ENCODE measurements around the gene JUN.

Gene JUN

DNA sequence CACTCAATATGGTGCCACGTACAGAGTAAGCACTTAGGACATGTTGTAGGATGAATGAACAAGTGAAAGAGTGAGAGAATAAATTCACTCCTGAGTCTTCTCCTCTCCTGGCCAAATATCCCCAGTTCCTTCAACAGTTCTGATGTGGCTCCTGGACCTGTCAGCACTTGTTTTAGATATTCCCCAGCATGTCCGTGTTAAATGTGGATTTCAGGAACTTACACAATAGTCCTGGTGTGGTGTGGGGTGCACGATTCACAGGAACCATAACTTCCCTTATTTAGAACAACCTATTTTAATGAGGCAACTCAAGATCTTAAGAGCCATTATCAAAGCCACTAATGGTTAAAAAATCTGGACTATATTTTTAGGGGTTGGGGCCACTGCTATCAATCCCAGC is 45.0 kb downstream of the JUN start:
- Mint-ChIP-seq H3K4me1 (peaks cover 18% of the 10 kb centered on the region), H3K4me3 (no peak overlapping the region), H3K36me3 (ENCODE audit: low read depth) (no peaks in the 10 kb centered on the region), H3K27ac (no peak overlapping the region), H3K27me3 (ENCODE audit: low read depth) (peaks cover 8% of the 10 kb centered on the region), H3K9me3 (no peaks in the 10 kb centered on the region)
- TF ChIP-seq, protein P1, sequence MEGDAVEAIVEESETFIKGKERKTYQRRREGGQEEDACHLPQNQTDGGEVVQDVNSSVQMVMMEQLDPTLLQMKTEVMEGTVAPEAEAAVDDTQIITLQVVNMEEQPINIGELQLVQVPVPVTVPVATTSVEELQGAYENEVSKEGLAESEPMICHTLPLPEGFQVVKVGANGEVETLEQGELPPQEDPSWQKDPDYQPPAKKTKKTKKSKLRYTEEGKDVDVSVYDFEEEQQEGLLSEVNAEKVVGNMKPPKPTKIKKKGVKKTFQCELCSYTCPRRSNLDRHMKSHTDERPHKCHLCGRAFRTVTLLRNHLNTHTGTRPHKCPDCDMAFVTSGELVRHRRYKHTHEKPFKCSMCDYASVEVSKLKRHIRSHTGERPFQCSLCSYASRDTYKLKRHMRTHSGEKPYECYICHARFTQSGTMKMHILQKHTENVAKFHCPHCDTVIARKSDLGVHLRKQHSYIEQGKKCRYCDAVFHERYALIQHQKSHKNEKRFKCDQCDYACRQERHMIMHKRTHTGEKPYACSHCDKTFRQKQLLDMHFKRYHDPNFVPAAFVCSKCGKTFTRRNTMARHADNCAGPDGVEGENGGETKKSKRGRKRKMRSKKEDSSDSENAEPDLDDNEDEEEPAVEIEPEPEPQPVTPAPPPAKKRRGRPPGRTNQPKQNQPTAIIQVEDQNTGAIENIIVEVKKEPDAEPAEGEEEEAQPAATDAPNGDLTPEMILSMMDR (IDR thresholded peaks at IDR 0.05; ENCODE audit: unreplicated experiment in 3 of 3): no peak

DNA sequence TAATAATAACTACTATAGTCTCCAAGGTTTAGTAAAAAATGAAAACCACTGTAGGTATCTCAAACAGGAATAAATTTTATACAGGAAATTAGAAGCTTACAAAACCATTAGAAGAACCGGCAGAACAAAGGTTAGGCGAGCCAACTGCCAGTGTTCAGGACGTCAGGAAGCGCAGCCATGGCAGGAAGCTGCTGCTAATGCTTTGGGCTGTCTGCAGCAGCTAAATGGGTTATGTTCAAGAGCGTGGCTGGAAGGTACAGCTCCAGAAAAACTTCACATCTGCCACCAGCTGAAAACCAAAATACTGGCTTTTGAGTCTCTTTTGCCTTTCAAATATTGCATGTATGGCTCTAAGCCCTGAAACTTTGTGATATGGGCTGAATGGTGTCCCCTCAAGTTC is 48.3 kb downstream of the JUN start:
- Mint-ChIP-seq H3K36me3 (ENCODE audit: low read depth) (no peaks in the 10 kb centered on the region), H3K27me3 (ENCODE audit: low read depth) (no peaks in the 10 kb centered on the region), H3K9me3 (no peaks in the 10 kb centered on the region), H3K4me1 (peaks cover 8% of the 10 kb centered on the region), H3K4me3 (no peak overlapping the region), H3K27ac (no peak overlapping the region)
- TF ChIP-seq, protein P1 (IDR thresholded peaks at IDR 0.05; ENCODE audit: unreplicated experiment in 3 of 3): no peak

DNA sequence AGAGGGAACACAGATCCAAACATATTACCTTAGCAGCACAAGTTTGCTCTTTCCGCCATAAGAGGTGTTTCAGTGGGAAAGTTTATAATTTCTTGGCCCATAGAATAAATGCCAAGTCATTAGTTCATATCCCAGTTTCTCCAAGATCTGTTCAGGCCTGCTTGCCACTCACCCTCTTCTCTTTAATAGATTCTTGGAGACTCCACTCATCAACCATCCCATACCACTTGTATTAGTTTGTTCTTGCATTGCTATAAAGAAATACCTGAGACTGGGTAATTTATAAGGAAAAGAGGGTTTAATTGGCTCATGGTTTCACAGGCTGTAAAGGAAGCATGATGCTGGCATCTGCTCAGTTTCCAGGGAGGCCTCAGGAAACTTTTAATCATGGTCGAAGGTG is 49.2 kb downstream of the JUN start:
- no peaks in the 10 kb centered on the region for H3K27me3 Mint-ChIP-seq (ENCODE audit: low read depth)
- no peaks in the 10 kb centered on the region for H3K4me1 Mint-ChIP-seq
- H3K36me3 Mint-ChIP-seq (ENCODE audit: low read depth): no peaks in the 10 kb centered on the region
- no peaks in the 10 kb centered on the region for H3K9me3 Mint-ChIP-seq
- H3K4me3 Mint-ChIP-seq: no peak overlapping the region
- H3K27ac Mint-ChIP-seq: no peak overlapping the region
- TF ChIP-seq, protein P1 (IDR thresholded peaks at IDR 0.05; ENCODE audit: unreplicated experiment in 3 of 3): no peak

DNA sequence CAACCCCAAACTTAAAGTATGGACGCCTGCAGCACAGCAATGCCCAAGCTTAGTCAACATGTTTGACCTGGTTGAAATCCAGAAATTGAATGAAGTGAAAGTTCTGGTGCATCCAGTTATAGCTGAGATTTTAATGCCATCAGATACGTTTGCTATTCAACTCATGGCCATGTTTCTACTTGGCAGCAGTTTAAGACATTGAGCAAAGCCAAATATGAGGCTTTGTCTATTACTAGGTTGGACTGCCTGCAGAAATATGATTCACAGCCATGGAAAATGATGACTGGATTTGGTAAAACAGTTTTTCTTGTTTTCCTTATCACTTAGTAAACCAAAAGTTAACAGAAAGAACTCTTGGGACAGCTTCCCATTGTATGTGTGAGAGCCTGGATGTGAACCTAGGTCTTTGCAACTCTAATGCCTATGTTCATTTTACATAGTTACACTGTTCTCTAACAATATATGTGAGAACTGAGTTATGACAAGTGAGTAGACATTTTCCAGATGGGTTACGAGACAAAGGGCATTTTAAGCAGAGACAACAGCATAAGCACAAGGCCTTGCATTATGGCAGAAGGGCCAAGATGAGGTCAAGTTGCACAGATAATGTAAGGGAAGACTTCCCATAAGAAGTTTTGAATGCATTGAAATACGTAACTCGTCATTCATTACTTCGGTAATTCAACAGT is 51.6 kb downstream of the JUN start:
- no peaks in the 10 kb centered on the region for H3K36me3 Mint-ChIP-seq (ENCODE audit: low read depth)
- H3K4me1 Mint-ChIP-seq: no peaks in the 10 kb centered on the region
- H3K4me3 Mint-ChIP-seq: no peak overlapping the region
- H3K9me3 Mint-ChIP-seq: no peaks in the 10 kb centered on the region
- TF ChIP-seq, protein P1 (IDR thresholded peaks at IDR 0.05; ENCODE audit: unreplicated experiment in 3 of 3): no peak
- H3K27me3 Mint-ChIP-seq (ENCODE audit: low read depth): no peaks in the 10 kb centered on the region
- H3K27ac Mint-ChIP-seq: no peak overlapping the region
